Cardiac muscle cell (in vitro differentiated cells and primary cell): Measurements from ENCODE around the gene LIPG. TPM values are rescaled to one million over a fixed set of nuclear protein-coding genes. Genes with fewer than 3 reads are reported as not detected.

Experiments used
- DNase-seq, 2 donors: peaks; one replicate each; pipeline versions ENCODE4 v3.0.0 to v3.0.0-alpha.2; 2010 to 2017; ENCODE audit warnings: low read depth in 1 of 2, low spot score in 1 of 2
- H3K27ac ChIP-seq: fragments of 200-600 bp; sonication (generic); 2 replicates; pipeline ENCODE4 v1.5.1; 2016
- H3K27me3 ChIP-seq: fragments of 200-600 bp; sonication (generic); 2 replicates; pipeline ENCODE4 v1.6.0; 2016; ENCODE audit warnings: control low read depth
- H3K36me3 ChIP-seq: fragments of 200-600 bp; sonication (generic); 2 replicates; pipeline ENCODE4 v1.5.1; 2016; ENCODE audit warnings: control low read depth
- H3K4me1 ChIP-seq: fragments of 200-600 bp; sonication (generic); 2 replicates; pipeline ENCODE4 v1.8.1; 2017; ENCODE audit warnings: low read depth, mild to moderate bottlenecking, mixed run types
- H3K4me3 ChIP-seq: fragments of 200-600 bp; sonication (generic); 2 replicates; pipeline ENCODE4 v1.5.1; 2016; ENCODE audit warnings: mild to moderate bottlenecking
- H3K9me3 ChIP-seq: fragments of 200-600 bp; sonication (generic); 2 replicates; pipeline ENCODE4 v1.5.1; 2017; ENCODE audit warnings: low read depth, mild to moderate bottlenecking, control low read depth
- CTCF ChIP-seq: IDR thresholded peaks from 2 replicates; pipeline ENCODE4 v1.5.1; 2012; ENCODE audit warnings: low read depth, mild to moderate bottlenecking, low read length
- polyA plus RNA-seq: library from polyadenylated mRNA; unstranded; fragments of >200 nt; fragmentation: Nextera tagmentation; extraction: Ambion mirVana; gene quantifications from 2 replicates; pipeline ENCODE4 v1.2.1, GENCODE V29; 2016
- total RNA-seq: library from RNA; depleted of rRNA; stranded (reverse); fragments of >200 nt; gene quantifications from 2 replicates; pipeline ENCODE4 v1.2.3, GENCODE V29; 2016

Gene LIPG
- total and polyA plus RNA-seq, 2 experiments from 2014 or later = 1.5 to 2.8 TPM

GRCh38 chr18:49563701-49564517 lies 2.1 kb downstream of the LIPG start:
- no peak overlapping the region for H3K4me3 ChIP-seq
- no peak for TF ChIP-seq CTCF
- H3K9me3 ChIP-seq = no peaks in the 10 kb centered on the region
- H3K27me3 ChIP-seq = peaks cover 18% of the 10 kb centered on the region
- H3K27ac ChIP-seq = no peak overlapping the region
- peaks cover 12% of the 10 kb centered on the region for H3K4me1 ChIP-seq
- no peaks in the 10 kb centered on the region for H3K36me3 ChIP-seq
- DNase-seq = no peak

- no peak for DNase-seq
- Histone ChIP-seq H3K27ac (no peak overlapping the region), H3K4me3 (no peak overlapping the region), H3K4me1 (peaks cover 12% of the 10 kb centered on the region), H3K9me3 (no peaks in the 10 kb centered on the region), H3K36me3 (no peaks in the 10 kb centered on the region), H3K27me3 (peaks cover 18% of the 10 kb centered on the region)
- no peak for TF ChIP-seq CTCF
Measured at GRCh38 chr18:49564518-49564834, 2.6 kb downstream of the LIPG start.

GRCh38 chr18:49565101-49565500 lies 3.2 kb downstream of the LIPG start:
- H3K4me3 ChIP-seq = no peak overlapping the region

GRCh38 chr18:49565612-49566011 lies 3.8 kb downstream of the LIPG start:
- Histone ChIP-seq H3K27ac (no peak overlapping the region), H3K27me3 (peaks cover 9% of the 10 kb centered on the region), H3K36me3 (no peaks in the 10 kb centered on the region), H3K4me3 (no peak overlapping the region), H3K9me3 (no peaks in the 10 kb centered on the region), H3K4me1 (peaks cover 12% of the 10 kb centered on the region)
- DNase-seq = peak in 1 of 2 donors; percentile 78
- TF ChIP-seq CTCF = no peak

More at GRCh38 chr18:49565101-49565500, 3.2 kb downstream of the LIPG start:
- Histone ChIP-seq H3K36me3 (no peaks in the 10 kb centered on the region), H3K27ac (no peak overlapping the region), H3K4me1 (peaks cover 12% of the 10 kb centered on the region), H3K27me3 (peaks cover 14% of the 10 kb centered on the region), H3K9me3 (no peaks in the 10 kb centered on the region)
- DNase-seq = no peak
- no peak for TF ChIP-seq CTCF

GRCh38 chr18:49566217-49566770 lies 4.4 kb downstream of the LIPG start:
- Histone ChIP-seq H3K27ac (no peak overlapping the region), H3K4me1 (peaks cover 7% of the 10 kb centered on the region), H3K9me3 (no peaks in the 10 kb centered on the region), H3K27me3 (peaks cover 2% of the 10 kb centered on the region), H3K4me3 (no peak overlapping the region), H3K36me3 (no peaks in the 10 kb centered on the region)
- DNase-seq = peak in 1 of 2 donors; percentile 25
- no peak for TF ChIP-seq CTCF
